Measurements from ENCODE around the gene HPCA. TPM values are rescaled to one million over a fixed set of nuclear protein-coding genes. Genes with fewer than 3 reads are reported as not detected.

Gene HPCA
- total RNA-seq, 1 donor from 2014 or later = not detected

GRCh38 chr1:32897082-32898049 lies 11.1 kb downstream of the HPCA start:
- Histone ChIP-seq H4K20me1 (ENCODE audit: insufficient read depth, low read length) (no peaks in the 10 kb centered on the region), H3K27ac (ENCODE audit: low read depth, low read length) (no peak overlapping the region), H3K36me3 (ENCODE audit: insufficient read depth, low read length) (no peaks in the 10 kb centered on the region), H3K4me1 (ENCODE audit: insufficient read depth, low read length) (peaks cover 2% of the 10 kb centered on the region), H3K9me3 (ENCODE audit: insufficient read depth, low read depth, low read length) (no peaks in the 10 kb centered on the region), H3K4me2 (ENCODE audit: low read length) (no peak overlapping the region), H3K9ac (ENCODE audit: low read length) (no peak overlapping the region), H2AFZ (ENCODE audit: low read depth, low read length) (no peak overlapping the region), H3K27me3 (ENCODE audit: insufficient read depth, low read length) (peaks cover 7% of the 10 kb centered on the region), H3K79me2 (ENCODE audit: insufficient read depth, low read length) (no peaks in the 10 kb centered on the region), H3K4me3 (ENCODE audit: insufficient read depth, low read depth, low read length) (no peak overlapping the region)
- Mint-ChIP-seq H3K4me1 (ENCODE audit: low read depth, unreplicated experiment) (peaks cover 4% of the 10 kb centered on the region), H3K36me3 (ENCODE audit: low read depth, unreplicated experiment) (peaks cover 4% of the 10 kb centered on the region), H3K27ac (ENCODE audit: unreplicated experiment) (no peak overlapping the region), H3K9me3 (ENCODE audit: unreplicated experiment) (no peaks in the 10 kb centered on the region), H3K27me3 (ENCODE audit: low read depth, unreplicated experiment) (peaks cover 60% of the 10 kb centered on the region), H3K4me3 (ENCODE audit: unreplicated experiment) (no peak overlapping the region)
- no peak for FAIRE-seq
- no peak for DNase-seq (ENCODE audit: low read depth)
- TF ChIP-seq EZH2 (IDR thresholded peaks at IDR 0.05; ENCODE audit: insufficient read depth, low read length) (no peak), CTCF (IDR thresholded peaks at IDR 0.05; ENCODE audit: insufficient read depth, low read depth, low read length) (no peak)

DNA sequence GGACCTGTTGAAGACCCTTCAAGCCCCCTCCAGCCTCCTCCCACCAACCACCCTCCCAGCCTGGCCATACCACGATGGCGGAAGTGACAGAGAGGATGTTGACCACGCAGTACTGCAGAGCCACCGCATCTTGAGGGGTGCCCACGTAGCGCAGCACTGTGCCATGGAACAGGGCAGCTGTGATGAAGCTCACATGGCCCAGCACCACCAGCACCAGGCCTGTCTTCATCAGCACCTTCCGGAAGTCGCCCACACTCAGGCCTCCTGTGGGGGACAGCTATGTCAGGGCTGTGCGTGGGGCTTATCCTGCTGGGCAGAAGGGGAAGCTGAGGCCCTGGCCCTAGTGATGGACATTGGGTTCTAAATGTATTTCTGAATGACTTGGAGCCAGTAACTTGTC lies 11.8 kb downstream of the HPCA start:
- no peak for TF ChIP-seq EZH2 (IDR thresholded peaks at IDR 0.05; ENCODE audit: insufficient read depth, low read length)
- no peak for TF ChIP-seq CTCF (IDR thresholded peaks at IDR 0.05; ENCODE audit: insufficient read depth, low read depth, low read length)
- no peaks in the 10 kb centered on the region for H3K9me3 ChIP-seq (ENCODE audit: insufficient read depth, low read depth, low read length)
- H3K9me3 Mint-ChIP-seq (ENCODE audit: unreplicated experiment) = no peaks in the 10 kb centered on the region
- H3K79me2 ChIP-seq (ENCODE audit: insufficient read depth, low read length) = no peaks in the 10 kb centered on the region
- H3K27ac ChIP-seq (ENCODE audit: low read depth, low read length) = no peak overlapping the region
- no peak overlapping the region for H3K4me3 ChIP-seq (ENCODE audit: insufficient read depth, low read depth, low read length)
- no peak overlapping the region for H2AFZ ChIP-seq (ENCODE audit: low read depth, low read length)
- no peaks in the 10 kb centered on the region for H3K36me3 ChIP-seq (ENCODE audit: insufficient read depth, low read length)
- no peak overlapping the region for H3K27ac Mint-ChIP-seq (ENCODE audit: unreplicated experiment)
- no peak overlapping the region for H3K4me3 Mint-ChIP-seq (ENCODE audit: unreplicated experiment)
- FAIRE-seq = no peak
- H3K36me3 Mint-ChIP-seq (ENCODE audit: low read depth, unreplicated experiment) = peaks cover 2% of the 10 kb centered on the region
- DNase-seq (ENCODE audit: low read depth) = no peak
- H3K4me2 ChIP-seq (ENCODE audit: low read length) = no peak overlapping the region
- no peaks in the 10 kb centered on the region for H4K20me1 ChIP-seq (ENCODE audit: insufficient read depth, low read length)
- peaks cover 2% of the 10 kb centered on the region for H3K4me1 ChIP-seq (ENCODE audit: insufficient read depth, low read length)
- peaks cover 59% of the 10 kb centered on the region for H3K27me3 Mint-ChIP-seq (ENCODE audit: low read depth, unreplicated experiment)
- H3K9ac ChIP-seq (ENCODE audit: low read length) = no peak overlapping the region
- H3K4me1 Mint-ChIP-seq (ENCODE audit: low read depth, unreplicated experiment) = no peaks in the 10 kb centered on the region
- H3K27me3 ChIP-seq (ENCODE audit: insufficient read depth, low read length) = peaks cover 3% of the 10 kb centered on the region

GRCh38 chr1:32898958-32899357 lies 12.7 kb downstream of the HPCA start:
- no peak for TF ChIP-seq EZH2 (IDR thresholded peaks at IDR 0.05; ENCODE audit: insufficient read depth, low read length)
- TF ChIP-seq CTCF (IDR thresholded peaks at IDR 0.05; ENCODE audit: insufficient read depth, low read depth, low read length) = no peak
- no peak overlapping the region for H3K4me3 ChIP-seq (ENCODE audit: insufficient read depth, low read depth, low read length)
- DNase-seq (ENCODE audit: low read depth) = no peak
- no peak overlapping the region for H3K9ac ChIP-seq (ENCODE audit: low read length)
- H3K9me3 ChIP-seq (ENCODE audit: insufficient read depth, low read depth, low read length) = no peaks in the 10 kb centered on the region
- H3K36me3 ChIP-seq (ENCODE audit: insufficient read depth, low read length) = no peaks in the 10 kb centered on the region
- Mint-ChIP-seq H3K27ac (ENCODE audit: unreplicated experiment) (no peak overlapping the region), H3K4me3 (ENCODE audit: unreplicated experiment) (no peak overlapping the region), H3K4me1 (ENCODE audit: low read depth, unreplicated experiment) (no peaks in the 10 kb centered on the region), H3K36me3 (ENCODE audit: low read depth, unreplicated experiment) (peaks cover 2% of the 10 kb centered on the region), H3K27me3 (ENCODE audit: low read depth, unreplicated experiment) (peaks cover 58% of the 10 kb centered on the region), H3K9me3 (ENCODE audit: unreplicated experiment) (no peaks in the 10 kb centered on the region)
- no peaks in the 10 kb centered on the region for H3K79me2 ChIP-seq (ENCODE audit: insufficient read depth, low read length)
- FAIRE-seq = no peak
- no peak overlapping the region for H3K27ac ChIP-seq (ENCODE audit: low read depth, low read length)
- no peak overlapping the region for H3K4me2 ChIP-seq (ENCODE audit: low read length)
- H2AFZ ChIP-seq (ENCODE audit: low read depth, low read length) = no peak overlapping the region
- H4K20me1 ChIP-seq (ENCODE audit: insufficient read depth, low read length) = no peaks in the 10 kb centered on the region
- H3K4me1 ChIP-seq (ENCODE audit: insufficient read depth, low read length) = peaks cover 2% of the 10 kb centered on the region
- H3K27me3 ChIP-seq (ENCODE audit: insufficient read depth, low read length) = peaks cover 3% of the 10 kb centered on the region
